Activated naive CD8-positive, alpha-beta T cell treated with anti-CD3 and anti-CD28 coated beads for 36 hours (primary cell): ENCODE data around the gene NLGN4X. TPM values are rescaled to one million over a fixed set of nuclear protein-coding genes. Genes with fewer than 3 reads are reported as not detected.
A peak's percentile ranks its signal among the peaks of the same experiment; 100 is the strongest.

Experiments
- DNase-seq: peaks from one replicate; pipeline ENCODE4 v3.0.0; 2021
- H3K27ac Mint-ChIP-seq: one replicate; pipeline ENCODE4 v1.8.0; 2022; ENCODE audit warnings: mild to moderate bottlenecking, moderate library complexity, mixed read lengths
- H3K27me3 Mint-ChIP-seq: one replicate; pipeline ENCODE4 v1.8.0; 2022; ENCODE audit warnings: mild to moderate bottlenecking, mixed read lengths
- H3K36me3 Mint-ChIP-seq: one replicate; pipeline ENCODE4 v1.8.0; 2021; ENCODE audit warnings: mild to moderate bottlenecking, mixed read lengths
- H3K4me1 Mint-ChIP-seq: one replicate; pipeline ENCODE4 v1.8.0; 2021; ENCODE audit warnings: mixed read lengths
- H3K4me3 Mint-ChIP-seq: one replicate; pipeline ENCODE4 v1.8.0; 2022; ENCODE audit warnings: mild to moderate bottlenecking, moderate library complexity, mixed read lengths
- H3K9me3 Mint-ChIP-seq: one replicate; pipeline ENCODE4 v1.8.0; 2022; ENCODE audit warnings: mixed read lengths
- total RNA-seq, 2 experiments: library from RNA; stranded (reverse); gene quantifications; one replicate each; pipeline ENCODE4 v1.2.3, GENCODE V29; 2021

The NLGN4X gene
- total RNA-seq, 2 experiments from 2014 or later = not detected

DNA sequence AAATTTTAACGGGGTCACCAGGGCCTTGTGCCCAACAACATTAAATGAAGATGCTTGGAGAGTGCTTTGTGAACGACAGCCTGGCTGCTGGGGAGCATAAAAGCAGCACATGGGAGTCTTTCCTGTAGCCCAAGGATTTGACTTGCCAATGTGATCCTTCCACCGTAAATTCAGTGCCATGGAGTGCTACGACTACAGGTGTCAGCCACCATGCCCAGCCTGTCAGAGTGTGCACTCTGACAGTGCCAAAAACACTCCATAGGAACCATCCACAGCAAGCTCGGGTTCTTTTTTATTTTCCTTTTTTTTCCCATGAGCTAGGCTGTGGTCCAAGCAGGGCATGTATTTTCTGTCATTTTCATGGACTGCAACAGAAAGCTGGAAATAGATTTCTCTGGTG is 156.9 kb downstream of the NLGN4X start:
- Mint-ChIP-seq H3K4me3 (no peak overlapping the region), H3K4me1 (no peaks in the 10 kb centered on the region), H3K27ac (no peak overlapping the region), H3K27me3 (no peaks in the 10 kb centered on the region), H3K9me3 (no peaks in the 10 kb centered on the region), H3K36me3 (no peaks in the 10 kb centered on the region)
- no peak for DNase-seq

DNA sequence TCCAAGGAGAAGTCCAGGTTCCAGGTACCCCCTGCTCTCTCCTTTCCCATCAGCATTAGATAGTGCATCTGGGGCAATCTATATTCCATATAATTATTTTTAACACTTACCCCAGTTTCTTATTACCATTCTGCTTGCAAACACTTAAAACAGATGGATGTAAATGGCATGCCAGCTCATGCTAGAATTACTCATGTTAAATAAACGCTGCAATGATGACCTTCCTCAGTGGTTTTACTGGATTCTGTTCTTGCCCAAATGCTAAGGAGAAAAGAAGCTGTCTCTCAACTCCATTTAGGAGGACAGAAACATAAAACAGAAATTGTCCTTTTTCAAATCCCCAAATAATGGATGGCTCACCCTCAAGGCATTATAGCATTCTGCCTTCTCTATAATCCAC is 161.1 kb downstream of the NLGN4X start:
- Mint-ChIP-seq H3K27ac (no peak overlapping the region), H3K4me1 (no peaks in the 10 kb centered on the region), H3K9me3 (no peaks in the 10 kb centered on the region), H3K36me3 (no peaks in the 10 kb centered on the region), H3K27me3 (no peaks in the 10 kb centered on the region), H3K4me3 (no peak overlapping the region)
- DNase-seq = no peak

DNA sequence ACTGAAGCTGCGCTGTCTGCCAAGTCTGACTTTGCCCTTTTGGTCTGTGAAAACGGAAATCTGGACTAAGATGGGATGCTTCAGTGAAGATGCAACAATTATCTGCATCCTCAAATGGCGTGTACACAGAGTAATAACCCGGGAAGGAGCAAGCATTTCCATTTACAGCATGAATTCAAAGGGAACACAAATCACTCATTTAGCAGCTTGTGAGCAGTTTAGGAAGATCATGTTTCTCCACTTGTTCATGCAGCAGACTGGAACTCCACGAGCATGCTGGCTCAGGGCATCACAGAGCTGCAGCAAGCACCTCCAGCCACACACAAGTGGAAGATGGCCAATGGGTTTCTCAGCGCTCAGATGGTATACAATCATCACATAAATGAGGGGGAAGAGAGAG is 175.5 kb downstream of the NLGN4X start:
- Mint-ChIP-seq H3K4me1 (no peaks in the 10 kb centered on the region), H3K27me3 (no peaks in the 10 kb centered on the region), H3K9me3 (no peaks in the 10 kb centered on the region), H3K27ac (no peak overlapping the region), H3K4me3 (no peak overlapping the region), H3K36me3 (no peaks in the 10 kb centered on the region)
- no peak for DNase-seq

DNA sequence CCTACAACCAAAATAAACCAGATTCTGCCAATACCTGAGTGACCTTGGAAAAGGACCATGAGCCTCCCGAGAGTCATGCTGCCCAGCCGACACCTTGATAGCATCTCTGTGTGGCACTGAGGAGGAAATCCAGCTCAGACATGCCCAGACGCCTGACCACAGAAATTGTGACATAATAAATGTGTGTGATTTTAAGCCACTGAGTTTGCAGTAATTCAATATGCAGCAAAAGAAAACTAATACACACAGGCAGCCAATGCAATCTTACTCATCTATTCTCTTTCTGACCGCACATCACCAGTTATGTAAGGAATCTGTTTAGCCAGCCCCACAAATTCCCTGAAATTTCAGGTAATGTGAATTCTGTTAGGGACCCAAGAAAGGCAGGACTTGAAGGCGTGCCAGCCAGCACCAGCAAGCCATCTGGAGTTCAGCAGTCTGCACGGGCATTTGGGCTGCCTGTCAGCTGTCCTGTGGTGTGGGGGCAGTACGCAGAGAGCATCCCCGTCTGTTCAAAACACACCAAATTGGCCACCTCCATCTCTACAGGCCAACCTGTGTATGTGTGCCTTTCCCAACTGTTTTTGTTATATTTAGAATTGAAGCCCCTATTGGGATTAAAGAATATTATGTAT is 176.4 kb downstream of the NLGN4X start:
- no peak overlapping the region for H3K4me3 Mint-ChIP-seq

DNA sequence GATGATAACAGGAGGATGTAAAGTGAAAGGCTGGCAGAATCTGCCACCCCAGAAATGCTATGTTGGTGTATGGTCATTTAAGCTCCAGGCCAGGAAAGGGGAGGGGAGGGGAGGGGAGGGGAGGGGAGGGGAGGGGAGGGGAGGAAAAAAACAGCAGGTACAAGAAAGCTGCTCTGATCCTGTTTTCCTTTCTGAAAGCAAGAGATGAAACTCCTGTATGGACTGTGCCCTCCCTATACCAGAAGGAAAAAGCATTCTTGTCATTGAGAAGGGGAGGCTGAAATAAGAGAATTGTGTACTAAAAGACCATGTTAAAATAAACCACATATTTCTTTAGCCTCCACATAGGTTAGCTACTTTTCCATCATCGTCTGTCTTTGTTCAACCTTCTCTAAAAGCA is 179.5 kb downstream of the NLGN4X start:
- Mint-ChIP-seq H3K27me3 (no peaks in the 10 kb centered on the region), H3K4me3 (no peak overlapping the region), H3K4me1 (no peaks in the 10 kb centered on the region), H3K27ac (no peak overlapping the region), H3K9me3 (no peaks in the 10 kb centered on the region), H3K36me3 (no peaks in the 10 kb centered on the region)
- DNase-seq = no peak

More for the DNA sequence above, 176.4 kb downstream of the NLGN4X start:
- Mint-ChIP-seq H3K36me3 (no peaks in the 10 kb centered on the region), H3K27ac (no peak overlapping the region), H3K27me3 (no peaks in the 10 kb centered on the region), H3K9me3 (no peaks in the 10 kb centered on the region), H3K4me1 (no peaks in the 10 kb centered on the region)
- no peak for DNase-seq

DNA sequence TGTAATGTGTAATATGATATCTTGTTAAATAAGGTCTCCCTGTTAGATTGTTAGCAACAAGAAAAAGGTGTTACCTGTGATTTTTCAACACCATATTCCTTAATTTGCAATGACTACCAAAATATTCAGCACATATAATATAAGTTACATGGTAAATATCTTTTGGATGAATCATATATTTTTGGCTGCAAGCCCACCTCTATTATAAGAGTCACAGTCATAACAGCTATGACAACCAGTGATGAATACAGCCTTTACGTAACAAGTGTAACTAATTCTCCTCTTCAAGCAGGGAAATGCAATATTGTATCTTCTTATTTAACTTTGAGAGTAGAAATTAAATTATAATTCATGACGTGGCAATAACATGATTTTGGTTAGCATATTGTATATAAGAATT is 187.0 kb downstream of the NLGN4X start:
- no peaks in the 10 kb centered on the region for H3K27me3 Mint-ChIP-seq
- H3K4me1 Mint-ChIP-seq = no peaks in the 10 kb centered on the region
- no peaks in the 10 kb centered on the region for H3K9me3 Mint-ChIP-seq

DNA sequence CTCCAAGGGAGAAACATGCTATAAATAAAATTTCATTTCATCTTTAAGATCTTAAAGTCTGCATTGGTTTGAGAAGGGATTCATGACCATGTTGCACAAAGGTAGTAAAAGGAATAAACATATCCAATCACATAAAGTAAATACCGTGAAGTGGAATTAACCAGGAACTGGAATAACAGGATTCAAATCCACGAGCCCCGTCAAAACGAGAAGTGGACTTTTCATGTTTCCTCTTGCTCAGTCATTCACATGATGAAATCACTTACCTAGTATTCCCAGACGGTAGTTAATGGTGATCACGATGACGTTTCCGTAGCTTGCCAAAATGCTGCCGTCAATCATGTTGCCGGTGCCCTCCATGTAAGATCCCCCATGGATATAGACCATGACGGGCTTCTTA is 199.7 kb downstream of the NLGN4X start:
- H3K4me1 Mint-ChIP-seq = no peaks in the 10 kb centered on the region
- H3K4me3 Mint-ChIP-seq = no peak overlapping the region
- no peaks in the 10 kb centered on the region for H3K36me3 Mint-ChIP-seq
- no peaks in the 10 kb centered on the region for H3K27me3 Mint-ChIP-seq
- no peaks in the 10 kb centered on the region for H3K9me3 Mint-ChIP-seq
- H3K27ac Mint-ChIP-seq = no peak overlapping the region
- no peak for DNase-seq

More for the DNA sequence above, 187.0 kb downstream of the NLGN4X start:
- no peak for DNase-seq
- H3K4me3 Mint-ChIP-seq = no peak overlapping the region
- H3K36me3 Mint-ChIP-seq = no peaks in the 10 kb centered on the region
- no peak overlapping the region for H3K27ac Mint-ChIP-seq

DNA sequence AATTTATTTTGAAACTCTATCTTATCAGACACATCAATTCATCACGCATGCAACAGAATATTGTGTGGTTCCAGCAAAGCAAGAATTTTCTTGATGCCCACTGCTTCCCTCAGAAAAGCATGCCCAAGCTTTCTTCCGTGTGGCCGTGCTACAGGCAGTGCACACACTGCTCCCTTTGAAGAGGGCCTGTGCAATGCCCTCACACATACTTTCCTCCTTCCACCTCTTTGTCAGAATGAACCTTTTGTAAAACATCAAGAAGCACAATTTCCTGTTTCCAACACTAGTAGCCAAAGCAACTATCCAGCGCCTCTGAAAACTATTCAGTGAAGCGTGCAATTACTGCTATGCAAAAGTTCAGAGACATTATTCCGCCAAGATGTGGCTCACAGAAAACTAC is 201.7 kb downstream of the NLGN4X start:
- Mint-ChIP-seq H3K27ac (no peak overlapping the region), H3K4me1 (no peaks in the 10 kb centered on the region), H3K9me3 (no peaks in the 10 kb centered on the region), H3K27me3 (no peaks in the 10 kb centered on the region), H3K4me3 (no peak overlapping the region), H3K36me3 (no peaks in the 10 kb centered on the region)
- no peak for DNase-seq

DNA sequence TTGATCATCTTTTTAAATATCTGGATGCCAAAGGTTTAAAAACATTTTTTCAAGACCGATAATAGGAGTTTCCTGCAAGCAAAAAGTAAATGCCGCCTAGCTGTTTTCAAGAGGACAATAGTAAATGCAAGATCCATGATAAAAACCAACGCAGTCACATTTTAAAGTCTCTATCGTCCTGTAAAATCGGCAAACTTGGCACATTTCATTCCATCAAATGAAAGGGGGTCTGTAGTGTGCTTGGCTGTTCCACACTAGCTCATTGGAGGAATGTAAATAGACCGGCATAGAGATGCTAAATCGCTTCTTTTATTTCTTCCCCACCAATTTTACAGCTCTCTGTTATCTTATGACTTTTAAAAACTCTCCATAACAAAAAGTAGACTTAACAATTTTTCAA is 202.2 kb downstream of the NLGN4X start:
- H3K27me3 Mint-ChIP-seq = no peaks in the 10 kb centered on the region
- no peaks in the 10 kb centered on the region for H3K36me3 Mint-ChIP-seq
- no peak overlapping the region for H3K27ac Mint-ChIP-seq
- DNase-seq = no peak
- no peak overlapping the region for H3K4me3 Mint-ChIP-seq
- H3K9me3 Mint-ChIP-seq = no peaks in the 10 kb centered on the region
- H3K4me1 Mint-ChIP-seq = no peaks in the 10 kb centered on the region

DNA sequence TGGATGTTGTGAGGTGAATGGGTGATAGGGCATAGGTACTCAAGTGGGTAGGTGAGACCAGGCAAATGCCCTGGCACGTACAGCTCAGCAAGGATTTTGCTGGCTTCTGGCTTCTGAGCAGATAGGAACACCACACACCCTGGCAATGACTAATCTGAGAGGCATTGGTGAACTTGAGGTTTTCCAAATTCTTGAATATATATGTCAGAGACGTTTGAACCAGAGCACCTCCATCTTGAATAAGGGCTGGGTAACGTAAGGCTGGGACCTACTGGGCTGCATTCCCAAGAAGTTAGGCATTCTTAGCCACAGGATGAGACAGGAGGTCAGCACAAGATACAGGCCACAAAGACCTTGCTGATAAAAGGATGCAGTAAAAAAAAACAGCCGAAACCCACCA is 204.5 kb downstream of the NLGN4X start:
- DNase-seq = no peak
- Mint-ChIP-seq H3K4me1 (no peaks in the 10 kb centered on the region), H3K36me3 (no peaks in the 10 kb centered on the region)

DNA sequence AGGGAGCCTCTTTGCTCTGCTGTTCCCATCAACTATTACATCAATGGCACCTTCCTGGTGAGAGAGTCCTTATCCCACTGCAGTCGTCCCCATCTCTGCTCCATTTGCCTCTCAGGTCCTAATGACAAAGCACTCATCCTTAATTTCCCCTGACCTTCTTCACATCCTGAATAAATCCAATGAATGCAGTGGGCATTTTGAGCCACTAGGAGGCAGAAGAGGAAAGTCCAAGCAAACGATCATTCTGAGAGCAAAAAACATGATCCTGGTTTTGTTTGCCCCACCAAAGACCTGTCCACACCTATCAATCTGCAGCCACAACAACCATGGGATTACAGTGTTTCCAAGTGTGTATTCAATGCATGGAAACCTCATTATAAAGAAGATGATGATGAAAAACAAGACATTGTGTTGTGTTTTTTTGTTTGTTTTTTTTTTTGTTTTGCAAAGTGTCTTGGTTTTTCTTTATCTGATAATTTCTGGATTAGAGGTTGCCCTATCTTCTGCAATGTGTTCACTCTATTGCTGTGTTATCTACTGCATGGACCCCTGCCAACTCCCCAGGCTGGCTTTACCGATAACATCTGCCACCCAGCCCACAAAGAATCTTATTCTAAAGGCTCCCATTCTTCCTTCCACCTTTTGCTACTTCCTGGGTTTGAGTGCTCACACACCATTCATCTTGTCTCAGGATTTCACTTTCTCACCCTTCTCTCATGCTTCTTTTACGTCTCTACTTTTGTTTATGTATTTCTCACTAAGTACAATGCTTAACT is 207.2 kb downstream of the NLGN4X start:
- Mint-ChIP-seq H3K4me1 (no peaks in the 10 kb centered on the region), H3K4me3 (no peak overlapping the region), H3K27me3 (no peaks in the 10 kb centered on the region), H3K36me3 (no peaks in the 10 kb centered on the region), H3K9me3 (no peaks in the 10 kb centered on the region), H3K27ac (no peak overlapping the region)
- DNase-seq = peak; percentile 0

More for the DNA sequence above, 204.5 kb downstream of the NLGN4X start:
- H3K27ac Mint-ChIP-seq = no peak overlapping the region
- no peaks in the 10 kb centered on the region for H3K27me3 Mint-ChIP-seq
- no peaks in the 10 kb centered on the region for H3K9me3 Mint-ChIP-seq
- no peak overlapping the region for H3K4me3 Mint-ChIP-seq

DNA sequence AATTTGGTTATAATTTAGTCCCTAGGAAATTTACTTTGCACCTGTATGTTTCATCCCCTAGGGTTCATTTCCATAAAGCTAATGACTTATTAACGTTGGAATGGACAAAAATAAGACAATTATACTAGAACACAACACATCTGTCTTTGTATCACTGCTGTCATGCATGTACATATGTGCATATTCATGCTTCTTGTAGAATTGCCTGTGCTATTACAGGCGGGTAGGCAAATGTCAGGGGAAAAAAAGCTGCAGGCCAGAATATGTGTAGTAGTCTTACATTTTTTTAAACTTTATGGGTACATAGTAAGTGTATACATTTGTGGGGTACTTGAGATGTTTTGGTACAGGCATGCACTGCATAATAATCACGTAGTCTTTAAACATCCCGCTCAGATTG is 209.6 kb downstream of the NLGN4X start:
- no peak overlapping the region for H3K27ac Mint-ChIP-seq

DNA sequence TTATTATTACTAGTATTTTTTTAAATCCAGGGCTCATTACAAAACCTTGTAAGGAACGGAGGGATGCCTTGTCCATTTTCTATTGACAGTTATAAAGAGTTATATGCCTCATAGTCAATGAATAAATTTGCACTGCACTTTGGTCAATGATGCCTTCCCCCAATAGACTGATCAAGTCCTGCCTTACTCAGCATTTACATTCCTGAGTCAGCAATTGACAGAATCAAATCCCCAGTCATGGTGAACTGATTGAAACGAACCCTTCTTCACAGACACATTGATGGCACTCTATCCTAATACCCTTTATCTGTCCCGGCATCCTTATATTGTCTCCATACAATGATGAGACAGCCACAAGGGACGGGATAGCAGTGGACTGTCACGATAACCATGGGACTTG is 213.2 kb downstream of the NLGN4X start:
- no peak overlapping the region for H3K4me3 Mint-ChIP-seq
- H3K27ac Mint-ChIP-seq = no peak overlapping the region
- no peaks in the 10 kb centered on the region for H3K4me1 Mint-ChIP-seq
- no peaks in the 10 kb centered on the region for H3K27me3 Mint-ChIP-seq
- H3K36me3 Mint-ChIP-seq = no peaks in the 10 kb centered on the region
- DNase-seq = no peak
- no peaks in the 10 kb centered on the region for H3K9me3 Mint-ChIP-seq

More for the DNA sequence above, 209.6 kb downstream of the NLGN4X start:
- no peak for DNase-seq
- Mint-ChIP-seq H3K4me1 (no peaks in the 10 kb centered on the region), H3K9me3 (no peaks in the 10 kb centered on the region), H3K4me3 (no peak overlapping the region), H3K36me3 (no peaks in the 10 kb centered on the region), H3K27me3 (no peaks in the 10 kb centered on the region)

DNA sequence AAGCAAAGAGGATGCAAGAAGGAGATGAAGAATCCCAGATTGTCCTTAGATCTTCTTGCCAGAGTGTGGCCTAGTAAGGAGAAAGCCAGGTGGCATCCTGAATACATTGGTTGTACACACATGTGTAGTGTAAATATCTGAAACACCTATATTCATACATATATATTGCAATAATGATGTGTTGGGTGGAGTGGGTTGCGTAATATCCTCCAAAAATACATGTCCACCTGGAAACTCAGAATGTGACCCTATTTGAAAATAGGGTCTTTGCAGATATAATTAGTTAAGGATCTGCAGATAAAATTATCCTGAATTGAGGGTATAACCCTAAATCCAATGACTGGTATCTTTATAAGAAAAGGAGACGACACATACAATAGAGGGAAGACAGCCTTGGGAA is 216.3 kb downstream of the NLGN4X start:
- H3K4me1 Mint-ChIP-seq = no peaks in the 10 kb centered on the region
- H3K36me3 Mint-ChIP-seq = no peaks in the 10 kb centered on the region
- no peak overlapping the region for H3K4me3 Mint-ChIP-seq
- DNase-seq = no peak
- H3K27ac Mint-ChIP-seq = no peak overlapping the region
- no peaks in the 10 kb centered on the region for H3K9me3 Mint-ChIP-seq
- no peaks in the 10 kb centered on the region for H3K27me3 Mint-ChIP-seq

DNA sequence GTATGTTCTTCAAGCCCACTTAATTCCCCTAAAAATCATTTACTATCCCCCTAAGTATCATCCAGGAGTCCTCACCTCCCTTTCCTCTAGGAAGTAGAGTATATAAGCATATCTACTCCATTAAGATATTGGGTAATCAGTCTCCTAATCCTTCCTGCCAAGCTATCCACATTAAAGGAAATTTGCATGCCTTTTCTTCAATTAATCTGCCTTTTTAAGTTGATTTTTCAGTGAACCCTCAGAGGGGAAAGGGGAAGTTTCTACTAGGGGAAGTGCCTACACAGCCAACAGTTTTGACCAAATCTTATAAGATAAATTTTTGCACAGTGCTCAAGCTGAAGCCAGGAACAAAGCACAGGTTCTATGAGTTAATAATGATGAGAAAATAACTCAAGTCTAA is 222.8 kb downstream of the NLGN4X start:
- no peaks in the 10 kb centered on the region for H3K9me3 Mint-ChIP-seq
- DNase-seq = no peak
- H3K27ac Mint-ChIP-seq = no peak overlapping the region
- no peaks in the 10 kb centered on the region for H3K27me3 Mint-ChIP-seq
- no peaks in the 10 kb centered on the region for H3K4me1 Mint-ChIP-seq
- no peak overlapping the region for H3K4me3 Mint-ChIP-seq
- H3K36me3 Mint-ChIP-seq = no peaks in the 10 kb centered on the region

DNA sequence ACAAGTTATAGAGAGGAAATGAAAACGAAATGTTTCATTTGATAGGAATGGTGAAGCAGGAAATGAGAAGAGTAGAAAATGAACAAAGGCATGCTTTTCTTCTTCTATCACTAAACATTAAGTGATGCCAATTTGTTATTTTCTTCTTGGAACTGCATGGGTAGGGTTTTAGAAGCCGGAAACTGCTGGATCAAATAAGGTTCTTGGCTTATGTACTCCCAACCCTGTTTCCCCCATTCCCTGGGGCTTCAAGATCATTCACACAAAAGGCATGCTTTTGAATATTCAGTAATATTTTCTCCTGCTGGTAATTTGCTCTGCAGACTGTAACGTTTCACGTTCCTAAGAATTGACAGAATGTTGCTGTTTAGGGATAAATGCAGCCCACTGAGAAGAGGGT is 224.1 kb downstream of the NLGN4X start:
- Mint-ChIP-seq H3K36me3 (no peaks in the 10 kb centered on the region), H3K4me3 (no peak overlapping the region), H3K27me3 (no peaks in the 10 kb centered on the region), H3K9me3 (no peaks in the 10 kb centered on the region), H3K4me1 (no peaks in the 10 kb centered on the region), H3K27ac (no peak overlapping the region)
- no peak for DNase-seq
